ENCODE measurements around the gene MRPS6. TPM values are rescaled to one million over a fixed set of nuclear protein-coding genes. Genes with fewer than 3 reads are reported as not detected.

Gene MRPS6
- 10 to 100 TPM; 78.0 to 96.8 (median 82.4) TPM for polyA plus RNA-seq (ENCODE audit: insufficient read depth in 1 of 5, insufficient read length in 5 of 5, low replicate concordance in 1 of 5)
- long read RNA-seq, donor 1, transcript MRPS6-201 (3 exons, 990 nt) = major isoform, 96 of 131 reads
- long read RNA-seq, donor 1, transcript MRPS6-204 (2 exons, 3,934 nt) = minor isoform, 11 of 131 reads
- long read RNA-seq, donor 1, partial matches to known transcripts = 24 of 131 reads
- long read RNA-seq, donor 1, other reads (novel, unspliced or antisense) = 0 of 131 reads
- long read RNA-seq, donor 2, transcript MRPS6-204 (2 exons, 3,934 nt) = minor isoform, 7 of 73 reads
- long read RNA-seq, donor 2, transcript MRPS6-201 (3 exons, 990 nt) = major isoform, 66 of 73 reads
- long read RNA-seq, donor 2, partial matches to known transcripts = 0 of 73 reads
- long read RNA-seq, donor 2, other reads (novel, unspliced or antisense) = 0 of 73 reads
- long read RNA-seq, donor 3, transcript MRPS6-201 (3 exons, 990 nt) = major isoform, 95 of 110 reads
- long read RNA-seq, donor 3, transcript MRPS6-204 (2 exons, 3,934 nt) = minor isoform, 9 of 110 reads
- long read RNA-seq, donor 3, partial matches to known transcripts = 6 of 110 reads
- long read RNA-seq, donor 3, other reads (novel, unspliced or antisense) = 0 of 110 reads
- long read RNA-seq, donor 4, transcript MRPS6-204 (2 exons, 3,934 nt) = minor isoform, 6 of 72 reads
- long read RNA-seq, donor 4, transcript MRPS6-201 (3 exons, 990 nt) = major isoform, 45 of 72 reads
- long read RNA-seq, donor 4, partial matches to known transcripts = 21 of 72 reads
- long read RNA-seq, donor 4, other reads (novel, unspliced or antisense) = 0 of 72 reads
- long read RNA-seq, donor 5, transcript MRPS6-201 (3 exons, 990 nt) = major isoform, 105 of 135 reads
- long read RNA-seq, donor 5, transcript MRPS6-204 (2 exons, 3,934 nt) = minor isoform, 7 of 135 reads
- long read RNA-seq, donor 5, partial matches to known transcripts = 21 of 135 reads
- long read RNA-seq, donor 5, other reads (novel, unspliced or antisense) = 0 of 135 reads
- long read RNA-seq, donor 6, transcript MRPS6-204 (2 exons, 3,934 nt) = minor isoform, 14 of 90 reads
- long read RNA-seq, donor 6, transcript MRPS6-201 (3 exons, 990 nt) = major isoform, 68 of 90 reads
- long read RNA-seq, donor 6, partial matches to known transcripts = 8 of 90 reads
- long read RNA-seq, donor 6, other reads (novel, unspliced or antisense) = 0 of 90 reads
- long read RNA-seq, donor 7, transcript MRPS6-201 (3 exons, 990 nt) = major isoform, 18 of 27 reads
- long read RNA-seq, donor 7, transcript MRPS6-204 (2 exons, 3,934 nt) = minor isoform, 9 of 27 reads
- long read RNA-seq, donor 7, partial matches to known transcripts = 0 of 27 reads
- long read RNA-seq, donor 7, other reads (novel, unspliced or antisense) = 0 of 27 reads
- long read RNA-seq, donor 8, transcript MRPS6-201 (3 exons, 990 nt) = major isoform, 29 of 37 reads
- long read RNA-seq, donor 8, partial matches to known transcripts = 5 of 37 reads
- long read RNA-seq, donor 8, other reads (novel, unspliced or antisense) = 0 of 37 reads

GRCh38 chr21:34073032-34073748 is at the start of gene MRPS6, which contains the start of gene SLC5A3:
TSS of gene MRPS6 (plus strand) at chr21:34073578. CDS start at chr21:34073701, 123 bp downstream.
TSS of gene SLC5A3 (plus strand) at chr21:34073578. CDS start at chr21:34095199, 21,621 bp downstream.
- peak; percentile 87 for DNase-seq

GRCh38 chr21:34023691-34024373 is 49.5 kb upstream of the MRPS6 start:
- no peak for DNase-seq

GRCh38 chr21:34024374-34024693 is 49.0 kb upstream of the MRPS6 start:
- no peak for DNase-seq

GRCh38 chr21:34027721-34028461 is 45.5 kb upstream of the MRPS6 start:
- DNase-seq = no peak

- peak; percentile 8 to 17 for DNase-seq
Observed at GRCh38 chr21:34029743-34030528, 43.4 kb upstream of the MRPS6 start.

DNA sequence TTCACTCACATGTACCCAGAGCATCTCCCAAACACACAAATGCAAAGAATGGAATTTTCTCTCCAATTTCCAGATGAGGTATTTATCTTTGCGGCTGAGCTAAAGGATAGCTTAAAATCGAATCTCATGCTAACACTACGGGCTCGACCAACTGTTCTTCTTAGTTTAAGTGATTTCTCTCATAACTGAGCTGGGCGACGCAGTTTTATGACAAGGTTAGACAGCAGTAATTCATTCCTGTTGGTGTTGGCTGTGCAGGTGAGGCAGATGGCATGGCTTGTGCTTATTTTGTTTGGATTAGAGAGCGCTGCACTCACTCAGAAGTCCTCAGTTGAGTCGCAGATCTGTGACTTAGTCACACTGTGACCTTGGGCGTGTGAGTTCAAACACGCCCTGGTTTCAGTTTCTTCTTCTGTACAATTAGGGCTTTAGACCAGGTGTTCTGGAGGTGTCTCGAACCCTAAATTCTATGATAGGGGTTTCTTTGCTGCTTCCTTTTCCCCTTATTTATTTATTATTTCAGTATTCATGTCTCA is 41.5 kb upstream of the MRPS6 start:
- no peak for DNase-seq

GRCh38 chr21:34034369-34035014 is 38.9 kb upstream of the MRPS6 start:
- no peak for DNase-seq

- DNase-seq = no peak
Observed at GRCh38 chr21:34035619-34036354, 37.6 kb upstream of the MRPS6 start.

DNA sequence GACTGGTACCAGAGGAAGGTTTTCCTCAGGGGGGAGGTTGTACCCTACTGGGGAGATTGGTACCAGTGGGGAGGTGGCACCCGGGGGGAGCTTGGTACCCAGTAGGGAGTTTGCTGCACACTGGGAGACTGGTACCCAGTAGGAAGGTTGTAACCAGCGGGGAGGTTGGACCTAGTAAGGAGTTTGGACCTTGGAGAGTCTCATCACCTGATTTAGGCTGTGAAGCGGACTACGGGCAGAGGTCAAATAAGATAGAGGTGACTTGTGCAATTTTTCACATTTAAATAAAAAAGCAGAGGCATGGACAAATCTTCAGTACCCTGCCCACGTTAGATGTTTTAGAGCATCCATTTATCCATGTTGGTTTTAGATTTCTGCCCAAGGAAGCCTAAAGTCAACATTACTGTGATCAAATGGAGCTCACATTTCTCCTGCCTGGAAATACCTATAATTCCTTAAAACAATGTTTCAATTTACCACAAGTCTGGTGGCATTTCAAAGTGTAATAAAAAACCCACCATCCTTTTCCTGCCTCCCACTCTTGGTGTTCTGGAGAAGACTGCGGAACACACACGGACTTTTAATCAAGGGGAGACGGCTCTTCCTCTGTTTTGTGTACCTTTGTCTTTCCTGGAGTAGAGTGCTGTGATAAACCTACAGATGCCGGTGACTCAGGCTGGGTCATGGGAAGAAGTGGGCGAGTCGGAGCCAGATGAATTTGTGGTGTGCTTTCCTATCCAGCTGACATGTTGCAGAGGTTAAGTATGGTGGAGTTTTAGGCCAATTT is 36.2 kb upstream of the MRPS6 start:
- DNase-seq = no peak

DNA sequence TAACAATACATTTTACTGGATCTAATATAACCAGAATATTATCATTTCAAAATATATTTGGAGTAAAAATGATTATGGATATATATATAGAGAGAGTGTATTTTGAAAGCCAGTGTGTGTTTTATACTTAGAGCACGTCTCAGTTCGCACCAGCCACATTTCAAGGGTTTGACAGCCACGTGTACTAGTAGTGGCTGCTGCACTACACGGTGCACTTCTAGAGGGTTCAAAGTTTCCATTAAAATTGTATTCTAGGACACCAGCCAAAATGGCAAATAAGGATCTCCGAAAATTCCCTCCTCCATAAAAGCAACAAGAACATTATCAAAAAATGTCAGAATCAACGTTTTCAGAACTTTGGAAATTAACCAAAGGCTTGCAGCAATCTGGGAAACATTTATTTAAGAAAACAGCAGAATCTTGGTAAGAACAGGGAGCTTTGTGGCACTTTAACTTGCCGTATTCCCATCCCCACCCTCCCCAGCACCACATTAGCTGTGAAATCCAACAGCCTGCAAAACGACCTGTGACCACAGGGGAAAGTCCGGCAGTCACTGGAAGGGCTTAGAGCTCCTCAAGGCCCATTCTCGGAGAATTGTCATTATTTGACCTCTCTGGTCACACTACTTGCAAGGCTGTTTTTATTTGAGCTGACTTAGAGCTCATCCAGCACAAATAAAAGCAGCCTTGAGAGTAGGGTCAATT is 33.5 kb upstream of the MRPS6 start:
- DNase-seq = no peak

DNA sequence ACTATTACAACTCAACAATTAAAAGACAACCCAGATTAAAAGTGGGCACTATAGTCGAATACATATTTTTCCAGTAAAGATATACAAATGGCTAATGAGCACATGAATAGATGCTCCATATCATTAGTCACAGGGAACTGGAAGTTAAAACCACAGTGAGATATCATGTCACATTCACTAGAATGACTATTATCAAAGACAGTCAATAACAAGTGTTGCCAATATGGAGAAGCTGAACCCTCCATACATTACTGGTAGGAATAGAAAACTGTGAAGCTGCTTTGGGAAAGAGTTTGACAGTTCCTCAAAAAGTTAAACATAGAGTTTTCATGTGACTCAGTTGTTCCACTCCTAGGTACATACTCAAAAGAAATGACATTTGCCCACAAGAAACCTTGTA is 30.6 kb upstream of the MRPS6 start:
- DNase-seq = no peak

DNA sequence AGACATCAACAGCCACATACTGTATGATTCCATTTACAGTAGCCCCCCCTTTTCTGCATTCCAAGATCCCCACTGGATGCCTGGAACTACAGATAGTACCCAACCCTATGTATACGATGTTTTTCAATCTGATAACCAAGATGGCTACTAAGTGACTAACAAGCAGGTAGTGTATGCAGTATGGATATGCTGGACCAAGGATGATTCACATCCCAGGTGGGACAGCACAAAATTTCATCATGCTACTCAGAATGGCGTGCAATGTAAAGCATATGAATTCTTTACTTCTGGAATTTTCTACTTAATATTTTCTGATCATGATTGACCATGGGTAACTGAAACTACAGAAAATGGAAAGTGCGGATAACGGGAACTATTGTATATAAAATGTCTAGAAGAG is 30.0 kb upstream of the MRPS6 start:
- no peak for DNase-seq

DNA sequence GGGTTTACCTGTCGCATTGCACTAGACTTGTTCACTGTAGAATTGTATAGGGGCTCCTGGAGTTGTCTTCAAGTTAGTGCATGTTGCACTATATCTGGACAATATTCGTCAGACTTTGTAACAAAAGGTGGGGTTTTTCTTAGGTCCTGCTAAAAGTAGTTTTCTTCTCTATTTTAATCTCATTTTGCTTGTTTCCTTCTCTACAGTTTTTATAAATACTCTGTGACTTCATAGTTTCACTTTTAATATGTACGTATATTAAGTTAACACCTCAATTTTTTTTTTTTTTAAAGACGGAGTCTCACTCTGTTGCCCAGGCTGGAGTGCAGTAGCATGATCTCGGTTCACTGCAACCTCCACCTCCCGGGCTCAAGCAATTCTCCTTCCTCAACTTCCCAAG is 26.5 kb upstream of the MRPS6 start:
- no peak for DNase-seq

DNA sequence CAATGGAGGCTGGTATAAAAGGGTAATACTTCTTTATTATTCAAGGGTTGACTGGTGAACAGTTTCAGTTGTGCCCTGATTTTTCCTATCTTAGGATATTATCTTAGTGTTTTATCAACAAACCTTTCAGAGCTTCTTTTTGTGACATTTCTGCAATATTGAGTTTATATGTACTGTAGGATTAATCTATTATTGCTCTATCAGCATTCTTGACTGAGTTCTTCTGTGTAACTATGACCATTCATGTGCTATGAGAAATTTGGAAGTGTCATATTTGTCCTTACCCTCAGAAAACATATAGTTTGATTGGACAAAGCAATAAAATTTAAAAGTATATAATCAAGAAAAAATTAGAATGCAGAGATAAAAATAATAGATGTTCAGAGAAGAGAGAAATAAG is 25.5 kb upstream of the MRPS6 start:
- no peak for DNase-seq

GRCh38 chr21:34052171-34052570 is 21.2 kb upstream of the MRPS6 start:
- no peak for DNase-seq
